Smooth muscle cell (in vitro differentiated cells): ENCODE measurements around the gene CAMKMT. TPM values are rescaled to one million over a fixed set of nuclear protein-coding genes. Genes with fewer than 3 reads are reported as not detected.

ENCODE experiments used
- DNase-seq: peaks from one replicate; lab custom pipeline; 2025; ENCODE audit not compliant: unreplicated experiment; lab: John Stamatoyannopoulos, UW
- H2AFZ ChIP-seq: fragments of 200-600 bp; sonication (generic); 2 replicates; pipeline ENCODE4 v1.6.0; 2016; ENCODE audit warnings: antibody characterized with exemption, low read depth, mild to moderate bottlenecking
- H3F3A ChIP-seq: fragments of 200-600 bp; sonication (generic); 2 replicates; pipeline ENCODE4 v1.6.0; 2017; ENCODE audit warnings: antibody characterized with exemption, low read depth
- H3K27ac ChIP-seq: fragments of 200-600 bp; sonication (generic); 2 replicates; pipeline ENCODE4 v1.5.1; 2016; ENCODE audit warnings: low read depth, mild to moderate bottlenecking
- H3K27me3 ChIP-seq: fragments of 200-600 bp; sonication (generic); 2 replicates; pipeline ENCODE4 v1.6.1; 2016; ENCODE audit warnings: low read depth, mild to moderate bottlenecking
- H3K36me3 ChIP-seq: fragments of 200-600 bp; sonication (generic); 2 replicates; pipeline ENCODE4 v1.5.1; 2016; ENCODE audit warnings: low read depth
- H3K4me1 ChIP-seq: fragments of 200-600 bp; sonication (generic); 2 replicates; pipeline ENCODE4 v1.5.1; 2016; ENCODE audit warnings: low read depth
- H3K4me2 ChIP-seq: fragments of 200-600 bp; sonication (generic); 2 replicates; pipeline ENCODE4 v1.6.0; 2016; ENCODE audit warnings: mild to moderate bottlenecking
- H3K4me3 ChIP-seq: fragments of 200-600 bp; sonication (generic); 2 replicates; pipeline ENCODE4 v1.5.1; 2016; ENCODE audit warnings: mild to moderate bottlenecking
- H3K79me2 ChIP-seq: fragments of 200-600 bp; sonication (generic); 2 replicates; pipeline ENCODE4 v1.6.0; 2016; ENCODE audit warnings: low read depth, mild to moderate bottlenecking
- H3K9ac ChIP-seq: fragments of 200-600 bp; sonication (generic); 2 replicates; pipeline ENCODE4 v1.6.0; 2016; ENCODE audit warnings: low read depth
- H3K9me3 ChIP-seq: fragments of 200-600 bp; sonication (generic); replicated peaks from 2 replicates; pipeline ENCODE4 v1.5.1; 2016; ENCODE audit warnings: low read depth
- H4K20me1 ChIP-seq: fragments of 200-600 bp; sonication (generic); 2 replicates; pipeline ENCODE4 v1.6.0; 2016; ENCODE audit warnings: low read depth
- WGBS: methylation state at CpG from one replicate; pipeline ENCODE4 v1.1.7; 2016; ENCODE audit warnings: low lambda C conversion rate; 5-methylcytosine and 5-hydroxymethylcytosine counted together
- polyA plus RNA-seq: library from polyadenylated mRNA; unstranded; fragments of >200 nt; fragmentation: Nextera tagmentation; extraction: Ambion mirVana; gene quantifications from 2 replicates; pipeline ENCODE4 v1.2.1, GENCODE V29; 2016
- total RNA-seq: library from RNA; depleted of rRNA; stranded (reverse); fragments of >200 nt; gene quantifications from 2 replicates; pipeline ENCODE4 v1.2.3, GENCODE V29; 2014
- TF ChIP-seq, protein P1 (sequence below): fragments of 200-600 bp; sonication (generic); IDR thresholded peaks from 2 replicates; pipeline ENCODE4 v1.5.1; 2017; ENCODE audit warnings: borderline replicate concordance, mild to moderate bottlenecking, antibody characterized with exemption; ENCODE audit not compliant: insufficient read depth, poor library complexity, severe bottlenecking

CAMKMT gene
- total and polyA plus RNA-seq, 2 experiments from 2014 or later, result 7.2 to 7.6 TPM

GRCh38 chr2:44448860-44449527, 87.2 kb downstream of the CAMKMT start:
- no peaks in the 10 kb centered on the region for H3F3A ChIP-seq
- H3K27me3 ChIP-seq, result no peaks in the 10 kb centered on the region
- DNase-seq, result no peak
- H3K9me3 ChIP-seq, result no peaks in the 10 kb centered on the region
- TF ChIP-seq, protein P1, sequence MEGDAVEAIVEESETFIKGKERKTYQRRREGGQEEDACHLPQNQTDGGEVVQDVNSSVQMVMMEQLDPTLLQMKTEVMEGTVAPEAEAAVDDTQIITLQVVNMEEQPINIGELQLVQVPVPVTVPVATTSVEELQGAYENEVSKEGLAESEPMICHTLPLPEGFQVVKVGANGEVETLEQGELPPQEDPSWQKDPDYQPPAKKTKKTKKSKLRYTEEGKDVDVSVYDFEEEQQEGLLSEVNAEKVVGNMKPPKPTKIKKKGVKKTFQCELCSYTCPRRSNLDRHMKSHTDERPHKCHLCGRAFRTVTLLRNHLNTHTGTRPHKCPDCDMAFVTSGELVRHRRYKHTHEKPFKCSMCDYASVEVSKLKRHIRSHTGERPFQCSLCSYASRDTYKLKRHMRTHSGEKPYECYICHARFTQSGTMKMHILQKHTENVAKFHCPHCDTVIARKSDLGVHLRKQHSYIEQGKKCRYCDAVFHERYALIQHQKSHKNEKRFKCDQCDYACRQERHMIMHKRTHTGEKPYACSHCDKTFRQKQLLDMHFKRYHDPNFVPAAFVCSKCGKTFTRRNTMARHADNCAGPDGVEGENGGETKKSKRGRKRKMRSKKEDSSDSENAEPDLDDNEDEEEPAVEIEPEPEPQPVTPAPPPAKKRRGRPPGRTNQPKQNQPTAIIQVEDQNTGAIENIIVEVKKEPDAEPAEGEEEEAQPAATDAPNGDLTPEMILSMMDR, result no peak
- H3K9ac ChIP-seq, result no peak overlapping the region
- H3K4me3 ChIP-seq, result no peak overlapping the region
- peaks cover 30% of the 10 kb centered on the region for H3K4me1 ChIP-seq
- no peaks in the 10 kb centered on the region for H3K79me2 ChIP-seq
- WGBS, result 92% methylated on average over 6 of the region's 6 CpGs
- no peaks in the 10 kb centered on the region for H4K20me1 ChIP-seq
- H3K27ac ChIP-seq, result no peak overlapping the region
- no peaks in the 10 kb centered on the region for H3K36me3 ChIP-seq
- no peak overlapping the region for H3K4me2 ChIP-seq
- no peak overlapping the region for H2AFZ ChIP-seq

DNA sequence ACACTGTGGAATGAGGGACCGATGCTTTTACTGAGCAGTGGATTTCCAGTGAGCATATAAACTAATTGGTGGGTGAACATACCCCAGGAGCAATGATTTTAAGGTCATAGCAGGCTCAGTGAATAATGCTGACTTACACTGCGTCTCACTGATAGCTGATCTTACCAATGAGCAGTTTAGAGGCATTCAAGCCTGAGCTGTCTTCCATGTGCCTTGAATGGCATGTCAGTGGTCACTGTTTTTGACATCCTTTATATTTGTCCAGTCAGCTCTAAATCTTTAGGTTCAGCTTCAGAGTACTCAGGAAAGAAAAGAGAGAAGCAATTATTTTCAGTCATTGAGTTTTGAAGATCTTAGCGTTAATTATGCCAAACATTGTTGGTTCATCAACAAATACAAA, 88.3 kb downstream of the CAMKMT start:
- no peaks in the 10 kb centered on the region for H3K27me3 ChIP-seq
- no peaks in the 10 kb centered on the region for H3K36me3 ChIP-seq
- no peak overlapping the region for H3K27ac ChIP-seq
- TF ChIP-seq, protein P1, result no peak
- no peaks in the 10 kb centered on the region for H3K79me2 ChIP-seq
- no peaks in the 10 kb centered on the region for H3K9me3 ChIP-seq
- WGBS, result 76% methylated on average over 3 of the region's 3 CpGs
- H3K4me2 ChIP-seq, result no peak overlapping the region
- H2AFZ ChIP-seq, result no peak overlapping the region
- no peaks in the 10 kb centered on the region for H4K20me1 ChIP-seq
- H3F3A ChIP-seq, result no peaks in the 10 kb centered on the region
- H3K9ac ChIP-seq, result no peak overlapping the region
- H3K4me3 ChIP-seq, result no peak overlapping the region
- no peak for DNase-seq
- H3K4me1 ChIP-seq, result peaks cover 30% of the 10 kb centered on the region

DNA sequence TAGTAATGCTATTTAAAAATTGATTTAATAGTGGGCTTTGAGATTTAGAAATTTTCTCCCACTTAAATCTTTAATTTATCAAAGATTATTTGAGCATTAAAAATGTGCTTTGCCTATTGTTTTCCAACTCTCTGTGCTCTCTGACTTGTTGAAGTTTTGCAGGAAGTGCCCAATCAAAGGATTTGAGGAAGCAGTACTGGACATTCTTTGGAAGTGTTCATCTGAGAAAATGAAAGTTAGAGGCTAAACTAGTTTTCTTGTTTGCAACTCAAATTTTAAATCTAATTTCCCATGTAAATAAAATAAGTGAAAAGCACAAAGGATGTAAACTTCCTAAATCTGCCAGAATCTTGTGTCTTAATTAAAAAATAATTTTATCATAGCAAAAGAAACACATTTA, 89.1 kb downstream of the CAMKMT start:
- no peak for DNase-seq
- Histone ChIP-seq H4K20me1 (no peaks in the 10 kb centered on the region), H3K4me3 (no peak overlapping the region), H3K9ac (no peak overlapping the region), H3K9me3 (no peaks in the 10 kb centered on the region), H3K4me2 (no peak overlapping the region), H3F3A (no peaks in the 10 kb centered on the region), H3K27me3 (no peaks in the 10 kb centered on the region), H3K4me1 (peaks cover 30% of the 10 kb centered on the region), H3K27ac (no peak overlapping the region), H2AFZ (no peak overlapping the region), H3K79me2 (no peaks in the 10 kb centered on the region), H3K36me3 (no peaks in the 10 kb centered on the region)
- TF ChIP-seq, protein P1, result no peak

GRCh38 chr2:44452069-44452583, 90.4 kb downstream of the CAMKMT start:
- Histone ChIP-seq H3K27me3 (no peaks in the 10 kb centered on the region), H3F3A (no peaks in the 10 kb centered on the region), H3K4me3 (no peak overlapping the region), H2AFZ (no peak overlapping the region), H3K9ac (no peak overlapping the region), H3K4me1 (peaks cover 30% of the 10 kb centered on the region), H3K79me2 (no peaks in the 10 kb centered on the region), H3K27ac (no peak overlapping the region), H3K4me2 (no peak overlapping the region), H4K20me1 (no peaks in the 10 kb centered on the region), H3K9me3 (no peaks in the 10 kb centered on the region), H3K36me3 (no peaks in the 10 kb centered on the region)
- DNase-seq, result no peak
- TF ChIP-seq, protein P1, result no peak
- 93% methylated on average over 1 of the region's 1 CpG for WGBS
